NCI-H2081 (cell line): ENCODE results near the gene KIF23.
"Not testable (repeated sequence)": the region's sequence is repeated elsewhere in the genome, so short reads cannot be mapped to it uniquely, and the experiment has no call there.

ENCODE experiments used
- DNase-seq, 2 experiments: peaks; one replicate each; lab custom pipeline; 2025; lab: John Stamatoyannopoulos, UW

The KIF23 gene

DNA sequence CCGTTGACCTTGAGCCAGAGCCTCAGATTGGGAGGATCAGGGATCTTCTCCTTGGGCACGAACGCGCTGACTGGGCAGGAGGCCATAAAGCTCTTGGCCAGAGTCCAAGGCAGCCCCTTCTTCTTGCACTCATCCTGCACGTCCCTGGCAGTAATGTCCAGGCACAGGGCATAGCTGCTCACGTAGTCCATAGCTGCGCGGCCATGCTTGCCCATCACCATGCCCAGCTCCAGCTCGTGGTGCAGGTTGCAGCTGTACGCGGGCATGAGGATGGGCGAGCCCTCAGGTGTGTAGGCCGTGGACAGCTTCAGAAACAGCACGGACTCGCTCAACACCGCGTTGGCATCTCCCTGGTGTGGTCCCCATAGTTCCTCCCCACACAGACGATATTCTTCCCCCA, 20.5 kb downstream of the KIF23 start:
- no peak for DNase-seq

DNA sequence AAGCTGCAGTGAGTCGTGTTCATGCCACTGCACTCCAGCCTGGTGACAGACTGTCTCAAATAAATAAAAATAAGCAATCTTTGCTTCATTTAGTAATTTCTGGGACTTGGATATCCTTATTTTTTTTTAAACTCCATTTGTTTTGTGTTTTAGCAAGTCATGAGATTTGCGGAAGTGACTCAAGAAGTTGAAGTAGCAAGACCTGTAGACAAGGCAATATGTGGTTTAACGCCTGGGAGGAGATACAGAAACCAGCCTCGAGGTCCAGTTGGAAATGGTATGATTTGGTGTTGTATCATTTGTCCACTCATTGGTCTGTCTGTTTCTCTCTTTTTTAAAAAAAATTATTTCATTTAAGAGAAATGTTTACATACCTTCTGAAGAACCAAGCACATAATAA, 21.8 kb downstream of the KIF23 start:
- no peak for DNase-seq

DNA sequence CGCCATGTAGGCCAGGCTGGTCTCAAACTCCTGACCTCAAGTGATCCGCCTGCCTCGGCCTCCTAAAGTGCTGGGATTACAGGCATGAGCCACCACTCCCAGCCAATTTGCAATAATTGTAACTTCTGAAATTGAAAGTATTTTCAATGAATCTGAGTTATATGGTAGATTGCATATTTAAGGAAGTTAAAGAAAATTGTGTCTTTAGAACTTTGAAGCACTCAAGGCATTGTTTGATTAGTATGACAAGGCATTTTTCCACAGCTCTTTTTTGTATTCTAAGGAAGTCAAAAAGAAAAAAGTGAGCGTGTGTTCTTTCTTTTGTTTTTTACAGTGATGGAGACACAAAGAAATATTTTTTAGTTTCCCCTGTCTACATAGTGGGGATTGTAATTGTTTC, 22.8 kb downstream of the KIF23 start:
- no peak for DNase-seq

DNA sequence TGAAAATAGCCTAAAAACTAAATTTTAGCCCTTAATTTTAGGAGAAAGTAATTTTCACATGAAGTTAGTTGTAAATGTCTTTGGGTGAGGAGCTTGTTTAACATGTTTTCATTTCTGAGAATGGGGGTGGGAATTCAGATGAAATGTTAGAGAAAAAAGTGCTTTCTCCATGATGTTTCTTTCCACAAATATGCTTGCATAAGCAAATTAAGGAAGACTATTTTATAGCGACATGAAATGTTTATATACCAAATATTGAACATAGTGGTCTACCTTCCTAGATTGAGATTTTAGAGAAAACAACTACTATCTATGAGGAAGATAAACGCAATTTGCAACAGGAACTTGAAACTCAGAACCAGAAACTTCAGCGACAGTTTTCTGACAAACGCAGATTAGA, 25.5 kb downstream of the KIF23 start:
- no peak for DNase-seq

DNA sequence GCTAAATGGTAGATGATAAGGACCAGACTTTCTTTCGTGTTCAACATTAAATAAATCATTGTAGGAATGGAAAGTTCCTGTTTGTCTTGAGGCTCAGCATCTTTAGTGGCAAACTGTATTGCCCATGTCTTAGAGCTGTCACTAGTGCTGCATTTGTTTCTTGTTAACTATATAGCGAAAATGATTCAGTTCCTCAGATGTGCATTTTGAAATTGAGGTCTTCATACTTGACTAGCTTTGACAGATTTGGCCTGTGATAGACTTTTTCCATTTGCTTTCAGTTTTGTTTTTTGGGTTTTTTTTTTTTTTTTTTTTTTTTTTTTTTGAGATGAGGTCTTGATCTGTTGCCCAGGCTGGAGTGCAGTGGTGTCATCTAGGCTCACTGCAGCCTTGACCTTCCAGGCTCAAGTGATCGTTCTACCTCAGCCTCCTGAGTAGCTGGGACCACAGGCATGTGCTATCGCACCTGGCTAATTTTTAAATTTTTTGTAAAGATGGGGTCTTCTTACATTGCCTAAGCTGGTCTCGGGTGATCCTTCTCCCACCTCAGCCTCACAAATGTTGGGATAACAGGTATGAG, 29.0 kb downstream of the KIF23 start:
- DNase-seq, result no peak

DNA sequence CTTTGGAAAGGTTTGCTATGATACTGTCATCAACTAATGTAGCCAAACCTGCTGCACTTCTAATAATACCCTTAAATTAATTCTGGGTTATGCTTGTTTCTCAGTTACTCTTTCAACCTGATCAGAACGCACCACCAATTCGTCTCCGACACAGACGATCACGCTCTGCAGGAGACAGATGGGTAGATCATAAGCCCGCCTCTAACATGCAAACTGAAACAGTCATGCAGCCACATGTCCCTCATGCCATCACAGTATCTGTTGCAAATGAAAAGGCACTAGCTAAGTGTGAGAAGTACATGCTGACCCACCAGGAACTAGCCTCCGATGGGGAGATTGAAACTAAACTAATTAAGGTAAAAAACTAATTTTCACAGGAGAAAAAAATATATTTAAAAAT, 30.5 kb downstream of the KIF23 start:
- no peak for DNase-seq

DNA sequence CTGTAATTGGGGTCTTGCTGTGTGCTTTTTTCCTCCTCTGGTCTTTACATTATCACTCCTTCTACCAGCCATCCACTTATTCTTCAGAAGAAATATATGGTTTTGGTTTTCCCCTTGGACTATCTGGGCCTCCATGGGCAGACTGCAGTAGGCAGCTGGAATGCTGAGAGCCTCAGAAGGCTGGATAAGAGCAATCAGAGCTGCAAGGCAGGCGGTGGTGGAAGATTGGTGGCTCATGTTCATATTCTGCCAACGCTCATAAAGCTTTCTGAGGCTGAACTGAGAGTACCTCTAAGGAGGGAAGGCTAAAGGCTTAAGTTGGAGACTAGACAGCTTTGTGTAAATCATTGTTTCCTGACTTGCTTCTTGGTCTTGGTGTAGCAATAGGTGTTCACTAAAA, 32.8 kb downstream of the KIF23 start:
- DNase-seq, result no peak

DNA sequence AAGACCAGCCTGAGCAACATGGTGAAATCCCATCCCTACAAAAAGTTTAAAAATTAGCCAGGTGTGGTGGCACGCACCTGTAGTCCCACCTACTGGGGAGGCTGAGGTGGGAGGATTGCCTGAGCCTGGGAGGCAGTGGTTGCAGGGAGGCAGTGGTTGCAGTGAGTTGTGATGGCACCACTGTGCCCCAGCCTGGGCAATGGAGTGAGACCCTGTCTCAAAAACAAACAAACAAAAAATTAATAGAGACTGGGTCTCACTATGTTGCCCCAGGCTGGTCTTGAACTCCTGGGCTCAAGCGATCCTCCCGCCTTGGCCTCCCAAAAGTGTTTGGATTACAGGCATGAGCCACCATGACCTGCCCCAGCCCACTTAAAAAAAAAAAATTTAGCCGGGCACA, 36.1 kb downstream of the KIF23 start:
- not testable (repeated sequence) for DNase-seq

DNA sequence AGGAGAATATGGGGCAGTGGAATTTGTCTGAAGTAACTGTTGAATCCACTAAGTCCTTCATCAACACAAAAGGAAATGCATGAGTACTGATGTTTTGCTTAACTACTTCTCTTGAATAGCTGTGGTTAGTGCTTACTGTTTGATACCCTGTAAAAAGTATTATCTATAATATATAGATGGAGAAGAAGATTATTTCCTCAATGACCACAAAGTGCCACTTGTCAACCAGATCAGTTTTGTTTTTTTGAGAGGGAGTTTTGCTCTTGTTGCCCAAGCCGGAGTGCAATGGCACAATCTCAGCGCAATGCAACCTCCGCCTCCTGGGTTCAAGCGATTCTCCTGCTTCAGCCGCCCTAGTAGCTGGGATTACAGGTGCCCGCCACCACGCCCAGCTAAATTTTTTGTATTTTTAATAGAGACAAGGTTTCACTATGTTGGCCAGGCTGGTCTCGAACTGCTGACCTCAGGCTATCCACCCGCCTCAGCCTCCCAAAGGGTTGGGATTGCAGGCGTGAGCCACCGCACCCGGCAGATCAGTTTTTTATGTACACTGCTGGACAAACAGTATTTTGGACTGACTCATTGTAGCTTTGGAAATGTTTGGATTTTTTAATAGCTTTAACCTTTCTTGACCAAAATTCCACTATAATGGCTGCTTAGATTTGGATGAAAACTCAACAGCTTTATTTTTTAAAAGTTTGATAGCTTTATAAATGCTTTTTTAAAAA, 37.0 kb downstream of the KIF23 start:
- DNase-seq, result no peak

DNA sequence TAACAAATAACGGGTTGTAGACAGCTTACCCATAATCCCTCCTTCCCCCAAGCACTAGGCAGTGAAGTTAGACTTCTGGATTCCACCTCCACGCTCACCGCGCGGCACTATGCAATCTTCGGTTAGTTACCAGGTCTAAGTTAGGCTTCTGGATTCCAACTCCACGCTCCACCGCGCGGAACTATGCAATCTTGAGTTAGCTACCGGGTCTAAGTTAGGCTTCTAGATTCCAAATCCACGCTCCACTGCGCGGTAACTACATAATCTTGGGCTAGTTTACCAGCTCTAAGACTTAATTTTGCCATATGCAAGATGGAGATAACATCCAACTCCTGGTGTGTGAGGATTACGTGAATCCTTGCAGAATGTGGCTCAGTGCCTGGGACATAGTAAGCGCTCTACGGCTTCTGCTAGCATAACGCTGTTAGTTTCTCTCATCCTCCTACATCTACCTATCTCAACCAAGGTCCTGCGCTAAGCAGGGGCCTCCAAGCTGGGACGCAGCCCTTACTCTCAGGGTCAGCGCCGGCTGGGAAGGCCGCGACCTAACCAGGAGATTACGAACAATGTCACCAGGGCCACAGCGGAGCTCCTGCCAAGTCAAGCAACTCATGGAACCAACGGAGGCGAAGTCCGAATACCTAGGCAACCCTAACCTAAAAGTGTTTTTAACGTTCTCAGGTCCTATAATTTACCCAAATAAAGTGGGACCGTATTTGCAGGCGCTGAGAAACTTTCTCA, 38.0 kb downstream of the KIF23 start:
- peak in 1 of 2 experiments; percentile 57 for DNase-seq

DNA sequence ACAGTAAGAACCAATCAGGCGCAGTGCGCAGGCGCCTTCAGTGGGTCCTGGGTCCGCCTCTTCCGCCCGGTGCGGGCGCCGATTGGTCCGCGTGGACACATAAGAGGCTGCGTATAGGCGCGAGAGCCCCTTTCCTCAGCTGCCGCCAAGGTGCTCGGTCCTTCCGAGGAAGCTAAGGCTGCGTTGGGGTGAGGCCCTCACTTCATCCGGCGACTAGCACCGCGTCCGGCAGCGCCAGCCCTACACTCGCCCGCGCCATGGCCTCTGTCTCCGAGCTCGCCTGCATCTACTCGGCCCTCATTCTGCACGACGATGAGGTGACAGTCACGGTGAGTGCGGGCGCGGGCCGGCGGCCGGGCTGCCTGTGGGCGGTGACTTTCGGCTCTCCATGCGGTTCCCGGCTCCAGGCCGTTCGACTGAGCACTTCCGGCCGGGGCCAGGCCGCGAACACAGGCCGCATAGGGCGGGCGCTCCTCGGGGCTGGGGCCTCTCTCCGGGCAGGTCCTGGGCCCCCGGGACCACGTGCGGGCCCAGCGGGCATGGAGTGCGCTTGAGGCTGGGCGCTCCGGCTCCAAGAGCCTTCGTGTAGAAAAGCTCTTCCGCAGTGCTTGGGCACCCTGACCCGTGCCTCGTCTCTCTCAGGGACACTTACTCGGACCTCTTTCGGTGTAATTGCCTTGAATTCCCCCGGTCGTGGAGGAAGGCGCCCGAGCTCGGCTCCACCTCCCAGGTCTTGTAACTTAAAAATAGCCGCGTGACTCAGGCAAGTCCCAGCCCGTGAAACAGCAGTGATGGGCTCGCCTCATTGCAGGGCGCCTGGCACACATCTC, 38.8 kb downstream of the KIF23 start, which contains the start of gene RPLP1:
TSS of gene RPLP1 (plus strand) at position 127 of the 830 bp plus-strand sequence. CDS start at position 258, 131 bp downstream.
- peak; percentile 91 to 96 for DNase-seq

DNA sequence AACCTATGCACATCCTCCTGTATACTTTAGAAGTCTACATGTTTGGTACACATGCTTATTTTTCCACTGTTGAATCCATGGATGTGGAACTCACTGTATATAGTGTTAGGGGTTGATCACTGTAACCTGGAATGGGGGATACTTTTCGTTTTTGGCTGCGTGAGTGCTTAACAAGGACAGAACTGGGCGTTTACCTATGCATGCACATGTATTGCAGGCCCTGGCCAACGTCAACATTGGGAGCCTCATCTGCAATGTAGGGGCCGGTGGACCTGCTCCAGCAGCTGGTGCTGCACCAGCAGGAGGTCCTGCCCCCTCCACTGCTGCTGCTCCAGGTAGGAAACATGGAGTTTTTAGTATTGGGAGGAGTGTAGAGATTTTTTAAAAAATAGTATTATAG, 40.8 kb downstream of the KIF23 start:
- DNase-seq, result no peak

DNA sequence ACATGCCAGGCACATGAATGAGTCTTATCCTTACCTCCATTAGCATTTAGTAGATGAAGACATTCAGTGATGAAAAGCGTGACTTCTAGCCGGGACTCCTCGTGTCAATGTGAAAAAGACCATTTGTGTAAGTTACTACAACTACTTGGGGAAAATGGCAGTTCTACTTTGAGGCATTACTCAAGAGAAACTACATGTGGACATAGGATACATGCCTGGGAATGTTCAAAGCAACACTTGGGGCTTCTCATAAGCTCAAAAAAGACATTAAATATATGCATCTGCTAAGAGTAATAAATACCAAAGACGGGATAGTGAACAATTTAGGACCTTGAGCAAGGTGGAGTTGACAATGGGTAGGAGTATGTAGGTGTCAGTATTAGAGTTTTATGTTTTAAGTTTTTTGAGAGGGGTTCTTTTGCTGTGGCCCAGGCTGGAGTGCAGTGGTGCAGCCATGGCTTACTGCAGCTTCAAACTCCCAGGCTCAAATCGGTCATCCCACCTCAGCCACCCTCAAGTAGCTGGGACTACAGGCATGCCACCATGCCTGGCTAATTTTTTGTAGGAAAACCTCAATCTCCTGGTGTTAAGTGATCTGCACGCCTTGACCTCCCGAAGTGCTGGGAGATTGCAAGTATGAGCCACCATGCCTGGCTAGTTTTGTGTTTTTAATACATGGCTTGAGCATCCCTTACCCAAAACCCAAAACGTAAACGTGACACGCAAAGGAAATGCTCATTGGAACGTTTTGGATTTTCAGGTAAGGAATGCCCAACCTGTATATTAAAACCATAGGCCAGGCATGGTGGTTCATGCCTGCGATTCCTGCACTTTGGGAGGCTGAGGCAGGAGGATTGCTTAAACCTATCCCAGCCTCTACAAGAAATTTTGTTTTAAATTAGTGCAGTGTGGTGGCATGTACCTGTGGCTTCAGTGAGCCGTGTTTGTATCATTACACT, 42.3 kb downstream of the KIF23 start:
- no peak for DNase-seq

DNA sequence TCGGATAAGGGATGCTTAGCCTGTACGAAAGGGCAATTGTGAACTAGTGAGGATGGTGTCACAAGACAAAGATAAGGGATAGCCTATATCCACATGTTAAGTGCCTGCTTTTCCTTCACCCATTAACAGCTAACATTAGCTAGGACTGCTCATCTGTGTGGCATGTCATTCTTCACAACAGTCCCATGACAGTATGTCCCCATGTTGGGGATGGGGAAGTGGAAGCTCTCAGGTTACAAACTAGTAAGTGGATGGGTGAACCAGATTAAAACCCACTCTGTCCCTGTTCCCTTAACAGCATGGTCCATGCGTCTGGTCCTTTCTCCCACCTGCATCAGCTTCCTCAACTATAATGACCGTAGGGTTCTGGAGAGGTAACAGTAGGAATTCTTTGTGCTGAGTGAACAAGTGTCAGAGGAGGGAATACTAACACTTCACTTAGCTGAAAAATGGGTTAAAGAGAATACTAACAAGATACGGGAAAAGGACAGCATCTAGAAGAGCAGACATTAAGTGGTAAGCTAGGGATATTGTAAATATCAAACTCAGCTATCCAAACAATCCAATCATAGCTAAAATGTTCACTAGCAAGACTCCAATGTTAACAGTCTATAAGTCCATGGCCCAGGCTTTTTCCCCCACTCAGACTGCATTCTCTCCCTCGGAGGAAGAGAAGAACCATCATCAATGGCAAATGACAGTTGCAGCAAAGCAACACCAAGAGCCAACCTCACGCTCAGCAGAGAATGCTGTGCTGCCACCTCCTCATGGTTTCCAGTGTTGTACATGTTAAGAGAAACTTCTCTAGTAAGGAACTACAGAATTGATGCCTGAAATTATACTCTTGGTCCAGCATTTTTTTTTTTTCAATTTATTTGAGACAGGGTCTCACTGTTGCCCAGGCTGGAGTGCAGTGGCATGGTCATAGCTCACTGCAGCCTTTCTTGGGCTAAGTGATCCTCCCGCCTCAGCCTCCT, 43.4 kb downstream of the KIF23 start:
- DNase-seq, result no peak

DNA sequence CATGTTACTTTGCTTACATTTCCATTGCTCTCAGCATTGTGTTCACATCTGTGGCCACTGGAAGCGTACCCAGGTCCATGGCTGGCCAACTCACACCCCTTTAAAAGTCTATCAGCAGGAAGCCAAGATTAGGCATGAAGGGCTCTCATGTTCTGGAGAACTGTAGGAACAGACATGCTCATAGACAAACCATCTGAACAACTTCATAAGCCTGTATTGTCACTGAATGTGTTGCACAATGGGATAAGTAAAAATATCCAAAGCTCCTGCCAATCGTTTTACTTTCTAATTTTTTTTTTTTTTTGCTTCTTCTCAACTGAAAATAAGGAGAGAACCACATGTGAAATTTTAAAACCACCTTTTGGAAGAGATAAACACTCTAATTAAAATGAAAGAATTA, 44.9 kb downstream of the KIF23 start:
- DNase-seq, result no peak

DNA sequence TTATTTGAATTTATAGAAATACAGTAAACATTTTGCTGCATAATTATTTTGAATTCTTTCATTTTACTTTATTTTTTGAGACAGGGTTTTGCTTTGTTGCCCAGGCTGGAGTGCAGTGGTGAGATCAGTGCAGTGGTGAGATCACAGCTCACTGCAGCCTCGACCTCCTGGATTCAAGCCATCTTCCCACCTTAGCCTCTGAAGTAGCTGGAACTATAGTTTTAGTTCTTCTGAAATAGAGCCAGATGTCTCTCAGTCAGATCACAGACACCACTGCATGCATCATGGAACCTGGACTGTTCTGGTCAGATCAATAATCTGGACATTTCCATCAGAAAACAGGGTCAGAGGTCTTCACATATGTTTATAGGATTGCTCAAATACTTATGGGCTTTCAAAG, 46.3 kb downstream of the KIF23 start:
- DNase-seq, result no peak

DNA sequence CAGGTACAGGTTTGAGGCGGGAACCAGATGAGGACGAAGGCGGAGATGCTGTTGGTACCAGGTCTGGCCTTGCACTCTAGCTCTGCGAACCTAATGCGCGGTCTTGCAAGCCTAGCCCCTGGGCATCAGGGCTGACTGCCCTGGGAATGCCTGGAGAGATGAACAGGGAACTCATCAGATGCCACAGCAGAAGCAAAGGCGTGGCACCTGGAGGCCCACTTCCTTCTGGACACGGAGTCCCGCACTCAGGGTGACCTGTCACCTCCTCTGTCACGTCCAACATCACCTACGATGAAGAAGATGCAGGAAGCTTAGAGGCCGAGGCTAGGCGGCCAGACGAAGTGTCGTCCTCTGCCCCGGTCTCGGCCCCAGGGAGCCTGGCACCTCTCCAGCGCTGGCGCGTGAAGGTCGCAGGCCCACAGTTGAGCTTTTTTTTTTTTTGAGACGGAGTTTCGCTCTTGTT, 47.9 kb downstream of the KIF23 start:
- DNase-seq, result no peak

DNA sequence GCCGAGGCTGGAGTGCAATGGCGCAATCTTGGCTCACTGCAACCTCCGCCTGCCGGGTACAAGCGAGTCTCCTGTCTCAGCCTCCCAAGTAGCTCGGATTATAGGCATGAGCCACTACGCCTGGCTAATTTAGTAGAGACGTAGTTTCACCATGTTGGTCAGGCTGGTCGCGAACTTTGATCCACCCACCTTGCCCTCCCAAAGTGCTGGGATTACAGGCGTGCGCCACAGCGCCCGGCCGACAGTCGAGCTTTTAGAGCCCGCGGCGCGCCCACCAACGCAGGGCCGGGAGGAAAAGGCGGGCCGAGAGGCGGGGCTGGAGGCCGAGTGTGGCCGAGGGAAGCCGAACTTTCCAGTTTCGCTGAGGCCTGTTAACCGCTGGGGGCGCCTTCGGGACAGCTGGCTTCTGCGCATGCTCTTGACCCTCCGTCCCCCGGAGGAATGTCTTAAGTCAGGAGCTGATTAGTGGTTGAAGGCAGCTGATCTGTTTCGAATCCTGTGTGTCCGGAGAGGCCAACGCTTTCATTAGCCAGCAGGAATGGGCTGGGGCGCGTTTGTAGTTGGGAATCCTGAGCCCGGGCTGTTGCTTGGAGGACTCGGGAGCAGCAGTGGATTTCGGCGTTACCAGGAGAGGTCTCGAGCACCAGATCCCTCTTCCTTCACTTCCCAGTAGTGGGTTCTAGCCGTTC, 48.5 kb downstream of the KIF23 start:
- DNase-seq, result peak; percentile 93 to 94

DNA sequence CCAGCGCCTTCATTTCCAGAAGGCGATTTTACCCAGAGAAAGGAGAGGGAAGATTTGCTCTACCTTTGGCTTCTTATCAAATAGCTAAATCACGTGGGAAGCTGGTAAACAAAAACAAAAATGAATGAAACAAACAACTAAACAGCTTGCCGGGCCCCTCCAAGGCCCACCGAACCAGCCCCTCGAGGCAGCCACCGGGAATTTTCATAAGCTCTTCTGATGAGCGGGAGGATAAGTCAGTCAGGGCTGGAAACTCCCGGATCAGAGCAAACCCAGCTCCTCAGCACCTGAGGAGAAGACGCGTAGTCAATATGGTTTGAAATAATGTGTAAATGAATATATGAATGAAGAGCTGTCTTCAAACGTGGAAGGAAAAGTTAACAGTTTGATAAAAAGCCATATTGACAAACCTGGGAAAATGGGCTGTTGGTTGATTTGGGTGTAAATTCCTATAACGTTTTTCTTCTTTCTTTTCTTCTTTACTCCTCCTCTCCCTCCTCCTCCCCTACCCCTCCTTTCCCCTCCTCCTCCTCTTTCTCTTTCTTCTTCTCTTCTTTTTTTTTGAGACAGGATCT, 49.1 kb downstream of the KIF23 start:
- DNase-seq, result no peak
